ENCODE results near the gene PDZD2.
"Not testable (repeated sequence)": the region's sequence is repeated elsewhere in the genome, so short reads cannot be mapped to it uniquely, and the experiment has no call there.

The PDZD2 gene

DNA sequence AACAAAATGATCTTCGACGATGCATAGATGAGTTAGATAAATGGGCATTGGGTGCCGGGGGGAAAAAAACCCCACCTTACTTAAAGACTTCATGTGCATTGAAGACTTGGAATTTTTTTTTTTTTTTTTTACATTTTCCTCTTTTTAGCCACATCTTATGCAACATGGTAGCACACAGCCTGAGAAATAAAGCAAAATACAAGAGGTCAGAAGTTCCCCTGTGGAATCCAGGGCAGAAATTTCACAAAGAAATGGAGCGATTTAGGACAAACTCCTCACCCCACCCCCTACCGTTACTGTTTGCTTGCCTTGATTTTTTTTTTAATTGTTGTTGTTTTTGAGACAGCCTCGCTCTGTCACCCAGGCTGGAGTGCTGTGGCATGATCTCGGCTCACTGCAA, 382.0 kb downstream of the PDZD2 start:
- no peak for DNase-seq

DNA sequence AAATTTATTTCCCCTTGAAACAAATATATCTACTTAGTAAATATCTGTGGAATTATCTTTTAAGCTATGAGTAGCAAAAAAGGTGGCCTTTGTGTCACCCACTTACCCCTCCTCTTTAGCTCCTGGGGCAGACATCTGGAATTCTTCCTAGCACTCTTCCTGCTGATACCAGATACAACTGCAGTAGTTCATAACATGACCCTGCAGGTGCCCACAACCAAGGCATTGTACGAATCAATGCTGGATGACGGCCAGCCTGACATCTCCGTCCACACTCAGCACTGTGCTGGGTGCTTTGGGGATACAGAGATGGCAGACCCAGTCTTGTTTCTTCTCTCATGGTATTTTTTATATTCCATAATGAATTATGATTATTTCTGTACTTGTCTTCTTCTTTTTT, 382.8 kb downstream of the PDZD2 start:
- no peak for DNase-seq

DNA sequence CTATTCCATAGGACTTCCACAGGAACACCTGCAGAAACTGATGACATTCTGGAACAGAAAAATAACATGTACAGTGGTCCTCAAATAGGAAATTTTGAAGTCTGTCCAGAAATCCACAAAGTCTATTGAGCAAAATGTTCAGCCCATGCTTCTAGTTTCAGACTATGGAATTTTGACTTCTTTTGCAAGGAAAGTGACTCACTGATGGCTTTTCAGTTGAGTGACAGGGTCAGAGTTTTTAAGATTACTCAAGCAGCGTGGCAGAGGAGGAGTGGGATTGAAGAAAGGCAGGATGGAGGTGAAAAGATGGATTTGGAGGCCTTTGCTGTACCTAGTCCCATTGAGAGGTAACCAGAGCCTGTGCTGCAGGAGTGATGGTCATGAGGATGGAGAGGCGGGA, 383.7 kb downstream of the PDZD2 start:
- DNase-seq = no peak

DNA sequence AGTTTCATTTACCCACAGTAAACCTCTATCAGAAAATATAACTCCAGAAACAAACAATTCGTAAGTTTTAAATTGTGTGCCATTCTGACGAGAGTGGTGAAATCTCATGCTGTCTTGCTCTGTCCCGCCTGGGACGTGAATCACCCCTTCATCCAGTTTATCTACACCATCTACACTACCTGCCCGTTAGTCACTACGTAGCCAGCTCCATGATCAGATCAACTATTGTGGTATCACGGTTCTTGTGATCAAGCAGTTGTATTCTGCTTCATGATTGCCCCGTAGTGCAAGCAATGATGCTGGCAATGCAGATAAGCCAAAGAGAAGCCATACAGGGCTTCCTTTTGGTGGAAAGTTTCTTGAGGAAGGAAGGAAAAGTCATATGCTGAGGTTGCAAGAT, 384.9 kb downstream of the PDZD2 start:
- no peak for DNase-seq

DNA sequence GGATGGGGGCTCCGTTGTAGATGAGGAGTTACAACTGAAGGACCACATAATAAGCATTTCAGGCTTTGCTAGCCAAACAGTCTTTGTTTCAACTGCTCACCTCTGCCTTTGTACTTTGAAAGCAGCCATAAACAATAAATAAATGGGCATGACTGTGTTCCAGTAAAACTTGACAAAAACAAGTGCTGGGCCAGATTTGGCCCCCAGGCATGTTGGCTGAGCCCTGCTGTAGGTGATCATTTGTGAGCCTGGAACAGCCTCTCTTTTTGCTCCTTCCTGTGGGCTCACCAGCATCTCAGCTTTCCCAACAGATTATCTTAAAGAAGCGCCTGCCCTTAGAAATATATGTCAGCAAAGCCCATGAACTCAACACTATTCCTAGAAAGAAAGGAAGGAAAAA, 385.8 kb downstream of the PDZD2 start:
- no peak for DNase-seq

DNA sequence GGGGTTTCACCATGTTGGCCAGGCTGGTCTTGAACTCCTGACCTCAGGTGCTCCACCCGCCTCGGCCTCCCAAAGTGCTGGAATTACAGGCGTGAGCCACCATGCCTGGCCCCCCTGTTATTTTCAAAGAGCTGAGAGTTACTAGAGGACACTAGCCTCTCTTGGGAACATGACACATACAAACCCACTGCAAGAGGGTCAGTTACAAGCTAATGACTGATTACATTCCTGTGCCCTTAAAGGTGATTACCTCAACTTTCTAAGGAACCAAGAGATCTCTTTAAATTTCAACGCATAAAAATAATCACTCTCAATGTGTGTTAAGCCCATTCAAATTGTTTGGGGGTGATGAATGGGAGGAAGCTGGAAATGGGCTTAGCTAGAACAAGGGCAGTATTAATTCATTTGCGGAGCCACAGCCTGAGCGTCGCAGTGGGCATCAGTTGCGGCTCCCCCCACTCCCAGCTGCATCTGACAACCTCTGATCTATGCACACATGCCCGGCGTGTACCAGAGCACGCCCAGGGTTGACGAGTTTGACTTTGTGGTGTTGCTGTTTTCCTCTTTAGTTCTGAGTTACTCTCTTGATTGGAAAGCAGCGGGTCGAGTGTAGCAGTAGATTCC, 388.3 kb downstream of the PDZD2 start:
- DNase-seq = no peak

DNA sequence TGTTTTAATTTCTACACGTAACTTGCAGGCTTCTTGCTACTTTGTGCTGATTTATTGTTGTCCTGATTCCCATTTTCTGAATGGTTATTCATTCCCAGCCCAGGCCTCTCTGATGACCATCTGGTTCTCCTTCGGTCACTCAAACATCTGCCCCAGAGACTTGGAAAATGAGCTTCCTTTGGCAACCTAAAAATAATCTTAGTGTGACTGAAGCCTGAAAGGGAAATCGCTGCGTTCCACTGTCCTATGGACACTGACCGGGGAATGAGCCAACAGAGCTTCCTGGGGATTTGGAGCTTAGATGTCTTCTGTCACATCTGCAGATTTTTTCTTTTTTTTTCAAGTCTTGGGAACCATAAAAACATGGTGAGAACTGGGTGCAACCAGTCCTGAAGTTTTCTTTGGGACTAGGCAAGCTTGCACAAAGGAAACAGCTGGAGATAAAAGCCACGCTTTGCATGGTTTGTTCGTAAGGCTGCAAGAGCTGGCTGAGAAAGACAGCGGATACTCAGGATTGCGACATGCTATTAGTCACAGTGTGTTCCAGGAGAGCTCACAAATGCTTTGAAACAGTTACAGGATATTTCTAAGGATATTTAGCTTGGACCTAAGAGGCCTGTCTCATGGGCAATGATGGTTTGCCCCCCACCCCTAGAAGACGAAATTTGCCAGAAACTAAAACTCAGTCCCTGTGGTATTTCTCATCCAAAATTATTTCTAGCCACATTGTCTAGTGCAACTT, 389.0 kb downstream of the PDZD2 start:
- no peak for DNase-seq

DNA sequence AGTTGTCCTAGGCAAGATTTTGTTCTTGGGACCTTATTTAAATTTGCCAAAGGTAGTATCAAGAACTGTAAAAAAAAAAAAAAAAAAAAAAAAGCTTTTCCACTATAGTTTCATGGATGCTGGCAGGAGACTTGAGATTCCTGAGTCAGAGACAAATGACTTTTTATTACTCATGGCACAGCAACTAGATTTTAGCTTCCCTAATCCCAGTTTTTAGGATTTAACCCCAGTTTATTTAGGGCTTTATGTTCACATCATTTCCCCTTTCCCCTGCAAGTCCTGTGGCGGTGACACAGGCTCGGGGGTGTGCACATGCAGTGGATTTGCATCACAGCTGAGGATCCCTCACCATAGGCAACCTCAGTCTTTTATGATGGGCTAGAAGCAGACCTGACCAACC, 390.3 kb downstream of the PDZD2 start:
- no peak for DNase-seq

DNA sequence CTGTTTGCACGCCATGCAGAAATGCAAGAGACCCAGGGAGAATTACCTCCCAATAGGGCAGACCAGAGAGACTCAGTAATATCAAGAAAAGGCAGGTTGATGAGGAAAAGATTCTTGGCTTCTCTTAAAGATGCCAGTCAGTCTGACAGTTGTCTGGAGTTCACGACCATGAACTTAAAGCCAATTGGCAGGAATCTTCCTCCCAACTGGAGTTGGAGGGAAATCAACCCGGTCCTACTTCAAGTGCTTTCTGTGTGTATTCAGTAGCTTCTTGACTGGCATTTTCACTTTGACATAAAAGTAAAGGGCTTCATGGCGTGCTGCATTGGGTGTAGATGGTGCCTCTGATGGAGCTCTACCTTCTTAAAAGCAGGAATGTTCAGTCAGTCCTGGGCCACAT, 390.9 kb downstream of the PDZD2 start:
- no peak for DNase-seq

DNA sequence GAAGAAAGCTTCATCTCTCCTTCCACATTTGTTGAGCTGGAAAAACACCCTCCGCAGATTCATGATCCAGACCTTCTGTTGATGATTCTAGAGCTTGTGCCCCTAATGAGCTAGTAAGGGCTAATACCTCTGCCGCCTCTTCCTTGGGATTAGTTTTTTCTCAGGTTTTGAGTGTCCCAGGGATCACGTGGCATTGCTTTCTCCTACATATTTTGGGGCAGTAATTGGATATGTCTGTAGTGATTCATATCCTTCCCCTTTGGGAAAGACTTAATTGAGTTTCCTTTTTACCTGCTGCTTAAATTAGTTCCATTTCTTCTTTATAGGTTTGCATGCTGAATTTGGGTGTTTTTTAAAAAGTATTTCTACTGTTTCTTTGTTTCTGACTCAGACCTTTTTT, 391.3 kb downstream of the PDZD2 start:
- DNase-seq = no peak

DNA sequence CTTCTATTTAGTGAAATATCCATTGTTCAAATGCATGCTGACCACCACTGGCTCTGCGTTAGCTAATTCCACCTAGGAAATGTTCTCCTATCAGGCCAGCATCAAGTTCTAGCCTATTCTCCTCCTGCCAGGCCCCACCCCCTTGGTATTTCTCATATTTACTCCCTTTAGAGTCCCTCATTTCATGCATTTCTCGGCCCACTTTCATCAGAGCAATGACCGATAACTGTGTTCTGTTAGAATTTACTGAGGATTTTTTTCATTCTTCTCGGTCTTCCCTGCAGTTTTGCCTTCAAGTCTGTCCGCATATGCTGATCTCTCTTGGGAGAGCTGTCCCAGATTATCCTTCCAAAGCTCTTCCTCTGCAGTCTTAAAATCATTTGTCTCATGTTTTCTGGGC, 391.8 kb downstream of the PDZD2 start:
- no peak for DNase-seq

DNA sequence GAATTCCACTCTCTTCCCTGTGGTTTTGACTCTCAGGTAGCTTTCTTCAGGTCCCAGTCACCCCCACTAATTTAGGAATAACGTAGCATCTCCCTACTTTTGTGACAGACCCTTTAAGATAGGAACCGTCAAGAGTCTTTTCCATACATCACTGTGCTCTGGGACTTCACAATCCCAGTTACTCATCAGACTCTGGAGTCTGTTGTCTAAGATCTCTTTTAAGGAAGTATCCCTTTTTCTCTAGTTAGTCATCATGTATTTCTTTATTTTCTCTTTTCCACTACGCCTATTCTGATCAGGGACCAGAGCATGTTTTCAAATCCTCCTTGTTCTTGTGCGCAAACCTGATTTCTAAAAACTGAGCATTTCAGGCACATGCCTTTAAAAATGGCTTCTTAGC, 392.2 kb downstream of the PDZD2 start:
- DNase-seq = no peak

DNA sequence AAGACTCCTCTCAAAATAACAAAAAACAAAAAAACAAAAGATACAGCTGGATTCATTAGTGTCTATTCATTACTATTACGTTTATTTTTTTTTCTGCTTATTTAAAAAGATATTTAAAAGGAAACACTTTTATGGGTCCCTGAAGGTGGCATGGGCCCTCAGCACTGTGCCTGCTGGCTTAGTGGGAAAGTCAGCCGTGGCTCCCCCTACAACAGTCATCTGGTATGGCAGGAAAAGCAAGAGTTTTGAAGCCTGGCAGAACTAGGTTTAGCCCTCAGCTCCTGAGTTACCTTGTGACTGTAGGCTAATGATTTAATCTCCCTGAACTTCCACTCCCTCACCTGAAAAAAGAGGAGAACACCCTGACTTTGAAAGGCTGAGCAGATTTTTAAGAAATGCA, 399.6 kb downstream of the PDZD2 start:
- DNase-seq = no peak

DNA sequence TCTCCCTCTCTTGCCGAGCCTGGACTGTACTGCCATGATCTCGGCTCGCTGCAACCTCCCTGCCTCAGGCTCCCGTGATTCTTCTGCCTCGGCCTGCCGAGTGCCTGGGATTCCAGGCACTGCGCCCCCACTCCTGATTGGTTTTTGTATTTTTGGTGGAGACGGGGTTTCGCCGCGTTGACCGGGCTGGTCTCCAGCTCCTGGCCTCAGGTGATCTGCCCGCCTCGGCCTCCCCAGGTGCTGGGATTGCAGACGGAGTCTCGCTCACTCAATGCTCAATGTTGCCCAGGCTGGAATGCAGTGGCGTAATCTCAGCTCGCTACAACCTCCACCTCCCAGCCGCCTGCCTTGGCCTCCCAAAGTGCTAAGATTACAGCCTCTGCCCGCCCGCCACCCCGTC, 400.2 kb downstream of the PDZD2 start:
- DNase-seq = not testable (repeated sequence)

DNA sequence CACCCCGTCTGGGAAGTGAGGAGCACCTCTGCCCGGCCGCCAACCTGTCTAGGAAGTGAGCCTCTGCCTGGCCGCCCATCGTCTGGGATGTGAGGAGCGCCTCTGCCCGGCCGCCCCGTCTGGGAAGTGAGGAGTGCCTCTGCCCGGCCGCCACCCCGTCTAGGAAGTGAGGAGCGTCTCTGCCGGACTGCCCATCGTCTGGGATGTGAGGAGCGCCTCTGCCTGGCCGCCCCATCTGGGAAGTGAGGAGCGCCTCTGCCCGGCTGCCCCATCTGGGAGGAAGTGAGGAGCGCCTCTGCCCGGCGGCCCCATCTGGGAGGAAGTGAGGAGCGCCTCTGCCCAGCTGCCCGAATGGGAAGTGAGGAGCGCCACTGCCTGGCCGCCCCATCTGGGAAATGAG, 400.7 kb downstream of the PDZD2 start:
- DNase-seq = not testable (repeated sequence)

DNA sequence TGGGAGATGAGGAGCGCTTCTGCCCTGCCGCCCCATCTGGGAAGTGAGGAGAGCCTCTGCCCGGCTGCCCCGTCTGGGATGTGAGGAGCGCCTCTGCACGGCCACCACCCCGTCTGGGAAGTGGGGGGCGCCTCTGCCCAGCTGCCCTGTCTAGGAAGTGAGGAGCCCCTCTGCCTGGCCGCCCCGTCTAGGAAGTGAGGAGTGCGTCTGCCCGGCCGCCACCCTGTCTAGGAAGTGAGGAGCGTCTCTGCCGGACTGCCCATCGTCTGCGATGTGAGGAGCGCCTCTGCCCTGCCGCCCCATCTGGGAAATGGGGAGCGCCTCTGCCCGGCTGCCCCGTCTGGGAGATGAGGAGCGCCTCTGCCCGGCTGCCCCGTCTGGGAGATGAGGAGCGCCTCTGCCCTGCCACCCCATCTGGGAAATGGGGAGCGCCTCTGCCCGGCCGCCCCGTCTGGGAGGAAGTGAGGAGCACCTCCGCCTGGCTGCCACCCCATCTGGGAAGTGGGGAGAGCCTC, 401.3 kb downstream of the PDZD2 start:
- DNase-seq = not testable (repeated sequence)

DNA sequence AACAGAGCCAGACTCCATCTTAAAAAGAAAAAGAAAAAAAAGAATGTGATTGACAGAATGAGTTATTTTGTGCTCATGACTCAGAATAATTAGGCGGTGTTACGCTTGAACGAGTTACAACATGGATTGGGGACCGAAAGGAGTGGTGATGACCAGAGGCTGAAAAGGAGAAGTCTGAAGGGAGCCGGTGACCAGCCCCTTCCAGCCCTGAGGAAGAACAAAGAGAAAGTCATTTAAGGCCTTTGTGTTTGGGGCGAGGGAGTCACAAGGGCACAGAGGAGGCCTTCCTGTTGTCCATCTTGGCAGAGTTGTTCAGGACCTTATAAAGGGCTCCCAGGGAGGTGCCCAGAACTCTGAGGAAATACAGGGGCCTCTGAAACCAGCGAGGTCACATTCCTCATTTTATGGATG, 403.6 kb downstream of the PDZD2 start:
- DNase-seq = no peak

DNA sequence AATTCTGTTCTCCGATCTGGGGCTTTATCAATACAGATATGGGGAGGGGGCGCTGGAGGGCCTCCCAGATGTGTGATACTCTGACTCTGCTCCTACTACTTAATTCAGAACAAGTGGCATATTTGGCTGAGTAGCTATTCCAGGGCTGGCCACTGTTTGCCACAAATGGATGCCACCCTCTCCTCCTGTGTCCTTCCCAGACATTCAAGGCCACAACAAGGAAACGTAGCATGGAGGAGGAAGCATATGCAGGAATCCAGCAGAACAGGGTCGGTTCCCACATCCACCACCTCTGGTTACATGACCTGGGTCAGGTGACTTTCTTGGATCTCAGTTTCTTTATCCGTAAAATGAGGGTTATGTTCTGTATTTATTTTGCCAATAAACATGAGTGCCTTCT, 404.2 kb downstream of the PDZD2 start:
- DNase-seq = no peak

DNA sequence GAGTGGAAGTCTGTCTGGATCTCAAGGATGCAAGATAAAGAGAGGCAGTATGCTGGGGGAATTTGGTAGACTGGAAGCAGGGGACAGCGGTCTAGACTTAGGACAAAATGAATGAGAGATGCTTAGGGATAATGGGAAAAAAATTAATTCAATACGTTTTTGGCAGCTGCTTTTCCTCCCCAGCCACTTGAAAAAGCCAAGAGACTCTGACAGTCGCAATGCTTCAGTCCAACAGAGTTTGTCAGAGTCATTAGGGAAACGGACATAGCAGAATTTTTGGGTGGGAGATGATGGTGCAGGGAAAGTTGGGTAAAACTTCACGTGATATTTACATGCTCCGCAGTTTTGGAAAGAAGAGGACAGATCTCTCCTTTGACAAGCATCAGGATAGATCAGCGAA, 405.5 kb downstream of the PDZD2 start:
- DNase-seq = no peak

DNA sequence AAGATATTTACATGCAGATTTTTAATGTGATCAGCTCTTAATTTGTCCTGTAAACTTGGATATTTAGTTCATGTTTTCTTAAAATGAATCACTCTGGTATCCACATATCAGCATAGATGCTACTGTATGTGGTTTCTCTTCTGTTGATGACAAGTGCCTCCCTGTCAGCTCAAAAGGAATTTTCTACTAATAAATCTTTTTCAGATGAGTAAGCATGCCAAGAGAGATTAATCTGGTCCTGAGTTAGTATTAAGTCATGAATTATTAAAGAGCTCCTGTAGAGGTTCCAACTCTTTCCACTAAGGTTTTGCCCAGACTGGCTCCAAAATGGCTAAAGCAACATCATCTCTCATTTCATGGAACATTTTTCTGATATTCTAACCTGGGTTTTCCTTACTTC, 406.0 kb downstream of the PDZD2 start:
- no peak for DNase-seq

DNA sequence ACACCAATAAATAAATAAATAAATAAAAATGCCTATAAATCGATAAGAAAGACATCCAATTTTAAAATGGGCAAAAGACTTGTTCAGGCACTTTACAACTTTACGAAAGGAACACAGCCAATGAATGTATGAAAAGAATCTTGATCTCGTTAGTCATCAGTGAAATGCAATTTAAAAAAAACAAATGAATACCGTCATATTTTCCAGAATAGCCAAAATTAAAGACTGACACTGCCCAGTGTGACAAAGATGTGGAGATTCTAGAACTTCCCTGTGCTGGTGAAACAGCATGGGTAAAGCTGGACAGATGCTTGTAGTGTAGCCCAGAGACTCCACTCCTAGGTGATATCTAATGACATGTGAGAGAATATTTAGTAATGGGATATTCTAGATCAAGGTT, 408.1 kb downstream of the PDZD2 start:
- DNase-seq = no peak

DNA sequence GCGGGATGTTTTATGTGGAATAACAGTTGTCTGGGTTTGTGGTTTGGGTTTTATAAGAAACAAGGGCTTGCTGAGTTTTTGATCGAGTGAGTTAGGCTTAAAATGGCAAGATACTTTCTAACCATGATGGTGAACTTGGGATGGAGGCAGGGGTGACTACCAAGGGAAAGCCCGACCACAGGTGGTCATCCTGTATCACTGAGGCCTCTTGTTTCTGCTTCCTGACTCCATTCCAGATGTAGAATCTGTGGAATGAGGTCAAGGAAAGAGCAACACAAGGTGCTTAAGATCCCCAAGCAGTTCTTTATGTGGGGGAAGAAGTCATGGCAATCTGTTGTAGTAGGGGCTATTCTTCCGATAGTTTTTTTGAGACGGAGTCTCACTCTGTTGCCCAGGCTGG, 412.9 kb downstream of the PDZD2 start:
- no peak for DNase-seq

DNA sequence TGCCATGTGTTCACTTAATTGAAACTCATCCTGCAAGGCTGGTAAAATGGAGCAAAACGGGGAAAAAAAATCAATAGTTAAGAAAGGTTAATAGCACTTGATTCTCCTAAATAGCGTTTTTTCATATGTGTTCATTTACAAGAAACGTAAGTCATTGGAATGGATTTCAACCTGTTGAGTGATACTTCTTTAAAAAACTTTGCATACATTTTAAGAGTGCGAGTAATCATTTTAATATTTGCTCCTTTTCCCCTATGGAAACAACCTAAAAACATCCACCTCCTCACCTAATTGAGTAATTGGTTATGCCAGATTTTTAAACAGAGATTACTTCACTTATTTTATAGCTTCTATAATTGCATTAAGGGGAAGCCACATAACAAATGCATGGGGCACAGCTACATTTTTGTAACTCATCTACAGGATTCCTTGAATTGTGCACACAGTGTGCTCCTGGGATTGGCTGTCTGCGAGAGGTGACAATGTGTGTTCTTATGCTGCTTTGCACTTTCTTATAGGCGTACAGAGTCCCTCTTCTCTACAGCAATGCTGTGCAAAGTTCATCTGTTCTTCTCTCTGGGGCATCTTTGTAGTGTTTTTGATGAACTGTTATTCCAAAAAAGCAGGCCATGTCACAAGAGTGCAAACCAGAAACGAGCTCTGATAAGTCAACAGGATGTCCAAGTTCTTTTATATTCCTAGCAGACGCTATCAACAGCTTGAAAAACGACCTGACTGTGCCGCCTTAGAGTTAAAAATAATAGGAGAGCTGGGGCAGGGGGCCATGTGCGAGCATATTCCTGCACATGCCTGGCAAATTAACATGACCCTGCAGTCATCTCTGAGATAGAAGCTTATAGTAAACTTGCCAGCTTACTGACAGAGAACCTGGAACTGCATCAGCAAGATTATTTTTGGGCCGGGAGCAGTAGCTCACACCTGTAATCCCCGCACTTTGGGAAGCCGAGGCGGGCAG, 417.2 kb downstream of the PDZD2 start:
- no peak for DNase-seq

Data from activated CD4-positive, alpha-beta T cell treated with anti-CD3 and anti-CD28 coated beads for 48 hours (primary cell).